OCI-LY1 (cell line): ENCODE results near the gene PTPRG.

ENCODE experiments used
- H2AFZ ChIP-seq: fragments of 200-600 bp; sonication (generic), shearing (Covaris generic); 2 replicates; pipeline ENCODE4 v1.6.0; 2014; ENCODE audit warnings: antibody characterized with exemption, mild to moderate bottlenecking, low read length
- H3F3A ChIP-seq: fragments of 200-600 bp; sonication (generic), shearing (Covaris generic); 2 replicates; pipeline ENCODE4 v1.6.0; 2014; ENCODE audit warnings: mild to moderate bottlenecking, antibody characterized with exemption, low read length, moderate library complexity; ENCODE audit not compliant: insufficient read depth
- H3K27ac ChIP-seq: fragments of 200-600 bp; sonication (generic); 2 replicates; pipeline ENCODE4 v1.5.1; 2014; ENCODE audit warnings: low read length, mixed run types, mild to moderate bottlenecking, low read depth; ENCODE audit not compliant: poor library complexity, severe bottlenecking
- H3K27me3 ChIP-seq: fragments of 200-600 bp; sonication (generic); 2 replicates; pipeline ENCODE4 v1.6.0; 2014; ENCODE audit warnings: antibody characterized with exemption, mild to moderate bottlenecking, low read length, moderate library complexity; ENCODE audit not compliant: insufficient read depth
- H3K36me3 ChIP-seq: fragments of 200-600 bp; sonication (generic); 2 replicates; pipeline ENCODE4 v1.6.1; 2014; ENCODE audit warnings: mild to moderate bottlenecking, antibody characterized with exemption, low read length, moderate library complexity, mixed read lengths; ENCODE audit not compliant: insufficient read depth
- H3K4me1 ChIP-seq: fragments of 200-600 bp; sonication (generic); 2 replicates; pipeline ENCODE4 v1.5.1; 2014; ENCODE audit warnings: mild to moderate bottlenecking, low read length, moderate library complexity; ENCODE audit not compliant: insufficient read depth, severe bottlenecking
- H3K4me2 ChIP-seq: fragments of 200-600 bp; sonication (generic), shearing (Covaris generic); 2 replicates; pipeline ENCODE4 v1.6.1; 2014; ENCODE audit warnings: low read length
- H3K4me3 ChIP-seq: fragments of 200-600 bp; sonication (generic); 2 replicates; pipeline ENCODE4 v1.5.1; 2014; ENCODE audit warnings: low read length, low read depth, mild to moderate bottlenecking, mixed read lengths; ENCODE audit not compliant: poor library complexity, severe bottlenecking
- H3K79me2 ChIP-seq: fragments of 200-600 bp; shearing (Covaris generic); 2 replicates; pipeline ENCODE4 v1.6.1; 2016; ENCODE audit warnings: mixed run types, low read length, mixed read lengths; ENCODE audit not compliant: insufficient read depth
- H3K9ac ChIP-seq: fragments of 200-600 bp; sonication (generic), shearing (Covaris generic); 2 replicates; pipeline ENCODE4 v1.6.1; 2014; ENCODE audit warnings: mild to moderate bottlenecking, low read length, mixed read lengths
- H3K9me2 ChIP-seq: fragments of 200-600 bp; sonication (generic), shearing (Covaris generic); 2 replicates; pipeline ENCODE4 v1.6.1; 2014; ENCODE audit warnings: low read depth, mild to moderate bottlenecking, low read length, mixed read lengths
- H3K9me3 ChIP-seq: fragments of 200-600 bp; shearing (Covaris generic); 2 replicates; pipeline ENCODE4 v1.6.1; 2014; ENCODE audit warnings: low read length, mixed read lengths
- H4K20me1 ChIP-seq: fragments of 200-600 bp; sonication (generic), shearing (Covaris generic); 2 replicates; pipeline ENCODE4 v1.6.0; 2016; ENCODE audit warnings: mild to moderate bottlenecking, low read length; ENCODE audit not compliant: insufficient read depth
- EZH2 ChIP-seq: fragments of 200-600 bp; sonication (generic), shearing (Covaris generic); IDR thresholded peaks from 2 replicates; pipeline ENCODE4 v1.8.0; 2017; ENCODE audit warnings: borderline replicate concordance, mixed run types, mild to moderate bottlenecking, antibody characterized with exemption, low read length, moderate library complexity, mixed read lengths
- TF ChIP-seq, protein P1 (sequence below): fragments of 200-600 bp; sonication (generic), shearing (Covaris generic); IDR thresholded peaks from 2 replicates; pipeline ENCODE4 v1.5.1; 2017; ENCODE audit warnings: mild to moderate bottlenecking, antibody characterized with exemption, low read length, moderate library complexity, mixed read lengths

PTPRG gene

DNA sequence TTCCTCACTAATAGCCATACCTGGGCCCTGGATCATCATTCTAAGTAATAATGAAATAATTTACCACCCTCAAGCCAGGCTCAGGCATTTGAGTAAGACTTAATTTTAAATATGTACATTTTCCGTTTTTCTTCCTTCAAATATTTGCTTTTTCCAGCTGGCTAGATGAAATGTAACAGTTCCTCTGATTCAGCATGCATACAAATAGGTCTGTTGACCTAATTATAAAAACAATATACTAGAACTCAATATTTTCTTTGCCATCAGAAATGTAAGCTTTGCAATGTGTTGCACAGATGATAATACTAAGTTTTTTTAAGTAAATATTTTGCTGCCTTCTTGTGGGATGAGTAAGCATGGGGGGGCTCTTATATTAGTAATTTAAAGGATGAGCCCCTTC lies 720.4 kb downstream of the PTPRG start:
- no peaks in the 10 kb centered on the region for H3F3A ChIP-seq
- TF ChIP-seq, protein P1, sequence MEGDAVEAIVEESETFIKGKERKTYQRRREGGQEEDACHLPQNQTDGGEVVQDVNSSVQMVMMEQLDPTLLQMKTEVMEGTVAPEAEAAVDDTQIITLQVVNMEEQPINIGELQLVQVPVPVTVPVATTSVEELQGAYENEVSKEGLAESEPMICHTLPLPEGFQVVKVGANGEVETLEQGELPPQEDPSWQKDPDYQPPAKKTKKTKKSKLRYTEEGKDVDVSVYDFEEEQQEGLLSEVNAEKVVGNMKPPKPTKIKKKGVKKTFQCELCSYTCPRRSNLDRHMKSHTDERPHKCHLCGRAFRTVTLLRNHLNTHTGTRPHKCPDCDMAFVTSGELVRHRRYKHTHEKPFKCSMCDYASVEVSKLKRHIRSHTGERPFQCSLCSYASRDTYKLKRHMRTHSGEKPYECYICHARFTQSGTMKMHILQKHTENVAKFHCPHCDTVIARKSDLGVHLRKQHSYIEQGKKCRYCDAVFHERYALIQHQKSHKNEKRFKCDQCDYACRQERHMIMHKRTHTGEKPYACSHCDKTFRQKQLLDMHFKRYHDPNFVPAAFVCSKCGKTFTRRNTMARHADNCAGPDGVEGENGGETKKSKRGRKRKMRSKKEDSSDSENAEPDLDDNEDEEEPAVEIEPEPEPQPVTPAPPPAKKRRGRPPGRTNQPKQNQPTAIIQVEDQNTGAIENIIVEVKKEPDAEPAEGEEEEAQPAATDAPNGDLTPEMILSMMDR: no peak
- no peak for TF ChIP-seq EZH2

DNA sequence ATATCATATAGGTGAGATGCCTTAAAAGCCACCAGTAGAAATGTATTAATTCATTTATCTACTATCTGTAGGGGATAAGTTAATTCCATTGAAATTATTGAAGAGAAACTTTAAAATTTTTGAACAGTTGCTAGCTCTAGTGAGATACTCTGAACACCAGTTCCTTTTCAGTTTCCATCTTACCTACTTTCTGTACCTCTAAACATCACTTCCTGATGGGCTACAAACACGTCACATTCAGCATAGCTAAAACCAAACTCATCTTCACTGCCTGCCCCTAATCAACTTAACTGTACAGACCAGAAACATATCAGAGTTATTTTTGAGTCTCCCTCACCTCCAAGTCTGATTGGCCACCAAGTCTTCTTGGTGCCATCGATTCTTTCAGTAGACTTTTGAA lies 723.1 kb downstream of the PTPRG start:
- Histone ChIP-seq H3K4me3 (no peak overlapping the region), H4K20me1 (no peaks in the 10 kb centered on the region), H3K79me2 (no peaks in the 10 kb centered on the region), H3K27me3 (no peaks in the 10 kb centered on the region), H3K27ac (no peak overlapping the region), H3K4me2 (no peak overlapping the region), H2AFZ (no peak overlapping the region), H3K4me1 (no peaks in the 10 kb centered on the region), H3F3A (no peaks in the 10 kb centered on the region), H3K9ac (no peak overlapping the region), H3K36me3 (no peaks in the 10 kb centered on the region), H3K9me3 (no peaks in the 10 kb centered on the region), H3K9me2 (no peaks in the 10 kb centered on the region)
- TF ChIP-seq, protein P1: no peak
- no peak for TF ChIP-seq EZH2

More for the DNA sequence above, 720.4 kb downstream of the PTPRG start:
- no peaks in the 10 kb centered on the region for H3K9me2 ChIP-seq
- no peaks in the 10 kb centered on the region for H3K27me3 ChIP-seq
- H3K4me3 ChIP-seq: no peak overlapping the region
- no peaks in the 10 kb centered on the region for H3K36me3 ChIP-seq
- H4K20me1 ChIP-seq: no peaks in the 10 kb centered on the region
- H3K4me2 ChIP-seq: no peak overlapping the region
- no peaks in the 10 kb centered on the region for H3K79me2 ChIP-seq
- H3K9me3 ChIP-seq: no peaks in the 10 kb centered on the region
- H3K9ac ChIP-seq: no peak overlapping the region
- no peaks in the 10 kb centered on the region for H3K4me1 ChIP-seq
- H2AFZ ChIP-seq: no peak overlapping the region
- no peak overlapping the region for H3K27ac ChIP-seq

DNA sequence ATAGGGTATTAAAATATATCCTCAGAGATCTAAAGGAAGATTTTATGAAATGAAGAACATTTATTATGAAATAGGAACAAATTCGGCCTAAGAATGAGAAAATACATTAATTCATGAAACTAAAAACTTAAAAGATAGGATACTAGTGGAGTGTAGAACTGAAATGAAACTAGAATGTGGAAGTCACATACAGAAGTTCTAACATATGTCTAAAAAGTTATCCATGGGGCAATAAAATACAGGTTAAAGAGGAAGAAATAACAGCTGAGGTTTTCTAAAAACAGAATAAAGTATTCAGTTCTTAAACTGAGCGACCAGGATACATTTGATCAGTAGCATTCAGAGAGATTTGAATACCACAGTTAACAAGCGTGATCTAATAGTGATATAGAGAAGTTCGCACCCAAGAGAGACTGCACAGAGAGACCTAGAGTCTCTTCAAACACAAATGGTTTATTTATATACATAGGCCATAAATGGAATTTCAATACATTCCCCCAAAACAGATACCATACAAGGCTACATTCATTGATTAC lies 726.1 kb downstream of the PTPRG start:
- no peak overlapping the region for H3K4me2 ChIP-seq
- no peaks in the 10 kb centered on the region for H3K4me1 ChIP-seq
- H2AFZ ChIP-seq: no peak overlapping the region
- H3K9me3 ChIP-seq: no peaks in the 10 kb centered on the region
- H3F3A ChIP-seq: no peaks in the 10 kb centered on the region
- no peaks in the 10 kb centered on the region for H3K79me2 ChIP-seq
- H3K27ac ChIP-seq: no peak overlapping the region
- no peaks in the 10 kb centered on the region for H3K9me2 ChIP-seq
- H3K9ac ChIP-seq: no peak overlapping the region
- no peak for TF ChIP-seq EZH2
- TF ChIP-seq, protein P1: no peak
- no peaks in the 10 kb centered on the region for H3K27me3 ChIP-seq
- no peaks in the 10 kb centered on the region for H4K20me1 ChIP-seq
- no peak overlapping the region for H3K4me3 ChIP-seq
- H3K36me3 ChIP-seq: no peaks in the 10 kb centered on the region
